ENCODE measurements around the gene EVA1A.

EVA1A gene, protein sequence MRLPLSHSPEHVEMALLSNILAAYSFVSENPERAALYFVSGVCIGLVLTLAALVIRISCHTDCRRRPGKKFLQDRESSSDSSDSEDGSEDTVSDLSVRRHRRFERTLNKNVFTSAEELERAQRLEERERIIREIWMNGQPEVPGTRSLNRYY

DNA sequence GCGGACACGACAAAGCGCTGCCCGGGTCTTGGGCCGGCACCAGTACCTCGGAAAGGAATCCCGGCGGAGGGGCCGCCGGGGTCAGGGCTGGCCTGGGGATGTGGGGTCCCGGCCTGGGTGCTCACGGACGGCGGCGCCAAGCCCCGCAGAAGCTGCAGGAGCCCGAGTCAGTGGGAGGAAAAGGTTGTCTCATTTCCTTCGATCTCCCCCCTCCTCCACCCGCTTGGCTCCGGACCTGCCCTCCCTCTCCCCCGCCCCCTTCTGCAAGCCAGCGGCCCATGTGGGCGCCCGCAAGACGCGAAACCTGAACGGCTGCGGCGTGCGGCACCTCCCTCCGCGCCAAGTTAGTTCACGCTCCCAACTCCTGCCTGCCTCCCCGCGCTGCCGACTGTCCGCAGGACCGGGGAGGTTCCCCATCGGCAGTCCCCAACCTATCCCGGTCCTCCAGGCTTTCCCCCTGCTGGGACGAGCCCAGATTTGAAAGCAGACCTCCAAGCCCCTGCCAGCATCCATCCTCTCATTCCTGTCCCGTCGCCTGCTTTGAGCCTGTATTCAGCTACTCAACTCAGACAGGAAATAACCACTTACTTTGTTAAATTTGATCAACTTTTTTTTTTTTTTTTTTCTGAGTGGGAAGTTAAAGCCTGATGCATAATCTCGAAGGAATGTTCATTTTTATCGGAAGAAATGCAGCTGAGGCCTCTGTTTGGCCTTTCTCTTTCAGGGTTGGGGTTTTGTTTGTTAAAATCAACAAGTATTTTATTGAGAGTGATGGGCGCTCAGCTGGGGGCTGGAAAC lies at the start of gene EVA1A:
EVA1A (minus strand) TSS at position 172 of the 798 bp plus-strand sequence. CDS start 42,799 bp downstream, outside the sequence.
- DNase-seq (ENCODE audit: low read depth, low spot score) = no peak
- no peaks in the 10 kb centered on the region for H3K9me3 ChIP-seq (ENCODE audit: low read depth, low read length)
- H3K9ac ChIP-seq (ENCODE audit: insufficient read length) = no peak within 1 kb of the TSS
- H3K36me3 ChIP-seq (ENCODE audit: insufficient read depth, low read length) = no peaks in the 10 kb centered on the region
- H3K4me3 ChIP-seq = peak within 1 kb of the TSS; percentile 74
- peak; percentile 11 for TF ChIP-seq EZH2 (IDR thresholded peaks at IDR 0.05)
- TF ChIP-seq FOXP2 (optimal IDR thresholded peaks at IDR 0.05; ENCODE audit: control extremely low read depth, extremely low read length, insufficient read depth) = no peak
- no peak for TF ChIP-seq POLR2AphosphoS5 (IDR thresholded peaks at IDR 0.05; ENCODE audit: borderline replicate concordance, low read depth, low read length)
- H3K27ac ChIP-seq = no peak within 1 kb of the TSS

- no peak for DNase-seq (ENCODE audit: low read depth, low spot score)
- TF ChIP-seq FOXP2 (optimal IDR thresholded peaks at IDR 0.05; ENCODE audit: control extremely low read depth, extremely low read length, insufficient read depth) = no peak
- no peak for TF ChIP-seq EZH2 (IDR thresholded peaks at IDR 0.05)
- TF ChIP-seq POLR2AphosphoS5 (IDR thresholded peaks at IDR 0.05; ENCODE audit: borderline replicate concordance, low read depth, low read length) = no peak
Measured at GRCh38 chr2:75609937-75610508, 49.3 kb upstream of the EVA1A start.

DNA sequence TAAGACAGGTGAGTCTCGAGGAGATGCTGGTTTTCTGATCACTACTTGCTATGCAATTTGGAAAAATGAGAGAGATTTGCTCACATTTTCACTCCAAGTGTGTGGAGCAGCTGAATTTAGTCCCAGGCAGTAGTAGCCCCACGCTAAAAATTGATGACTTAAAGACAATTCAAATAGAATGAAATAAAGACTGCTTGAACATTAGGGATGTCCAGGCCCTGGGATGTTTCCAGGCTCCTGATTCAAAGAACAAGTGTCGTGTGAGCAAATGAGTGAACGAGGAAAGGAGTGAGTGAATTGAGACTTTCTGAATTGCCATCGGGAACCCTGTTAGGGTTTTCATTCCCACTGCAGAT lies 48.6 kb upstream of the EVA1A start:
- Histone ChIP-seq H3K9me3 (ENCODE audit: low read depth, low read length) (no peaks in the 10 kb centered on the region), H3K36me3 (ENCODE audit: insufficient read depth, low read length) (no peaks in the 10 kb centered on the region), H3K4me3 (no peak overlapping the region), H3K27ac (no peak overlapping the region), H3K9ac (ENCODE audit: insufficient read length) (no peak overlapping the region)
- DNase-seq (ENCODE audit: low read depth, low spot score) = no peak
- no peak for TF ChIP-seq POLR2AphosphoS5 (IDR thresholded peaks at IDR 0.05; ENCODE audit: borderline replicate concordance, low read depth, low read length)
- no peak for TF ChIP-seq EZH2 (IDR thresholded peaks at IDR 0.05)
- no peak for TF ChIP-seq FOXP2 (optimal IDR thresholded peaks at IDR 0.05; ENCODE audit: control extremely low read depth, extremely low read length, insufficient read depth)

More at GRCh38 chr2:75609937-75610508, 49.3 kb upstream of the EVA1A start:
- Histone ChIP-seq H3K9me3 (ENCODE audit: low read depth, low read length) (no peaks in the 10 kb centered on the region), H3K4me3 (no peak overlapping the region), H3K27ac (no peak overlapping the region), H3K36me3 (ENCODE audit: insufficient read depth, low read length) (no peaks in the 10 kb centered on the region), H3K9ac (ENCODE audit: insufficient read length) (no peak overlapping the region)

DNA sequence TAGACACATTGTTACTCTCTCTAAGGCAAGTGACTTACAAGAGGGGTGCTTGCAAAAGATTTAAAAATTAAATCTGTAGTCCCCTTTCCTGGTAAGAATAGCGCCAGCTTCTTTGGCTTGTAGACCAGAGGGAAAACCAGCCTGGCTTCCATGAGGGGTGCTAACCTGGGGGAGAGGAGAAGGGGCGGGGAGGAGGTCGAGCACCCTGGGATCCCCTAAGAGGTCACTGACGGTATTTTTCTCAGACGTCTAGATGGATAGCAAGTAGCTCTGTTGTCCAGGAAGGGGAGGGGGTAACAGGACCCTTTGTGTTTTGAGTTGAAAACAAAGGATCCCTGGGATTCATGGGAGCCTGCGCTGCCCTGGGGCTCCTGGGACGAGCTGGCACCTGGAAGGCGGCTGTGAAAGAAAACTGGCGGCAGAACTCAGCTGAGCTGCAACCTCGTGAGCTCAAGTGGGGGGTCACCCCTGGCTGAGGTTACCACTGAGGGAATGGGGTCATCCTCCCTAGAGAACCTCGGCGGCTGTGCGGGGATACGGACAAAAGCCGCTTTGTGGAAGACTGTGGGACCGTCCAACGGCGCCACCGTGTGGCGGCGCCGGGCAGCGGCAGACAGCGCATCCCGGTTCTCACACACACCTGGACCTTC lies 48.1 kb upstream of the EVA1A start:
- TF ChIP-seq EZH2 (IDR thresholded peaks at IDR 0.05) = no peak
- no peak for TF ChIP-seq POLR2AphosphoS5 (IDR thresholded peaks at IDR 0.05; ENCODE audit: borderline replicate concordance, low read depth, low read length)
- TF ChIP-seq FOXP2 (optimal IDR thresholded peaks at IDR 0.05; ENCODE audit: control extremely low read depth, extremely low read length, insufficient read depth) = no peak
- no peak for DNase-seq (ENCODE audit: low read depth, low spot score)
- H3K9ac ChIP-seq (ENCODE audit: insufficient read length) = no peak overlapping the region

GRCh38 chr2:75607988-75608683 lies 47.4 kb upstream of the EVA1A start:
- Histone ChIP-seq H3K27ac (no peak overlapping the region), H3K9me3 (ENCODE audit: low read depth, low read length) (no peaks in the 10 kb centered on the region), H3K9ac (ENCODE audit: insufficient read length) (no peak overlapping the region), H3K36me3 (ENCODE audit: insufficient read depth, low read length) (no peaks in the 10 kb centered on the region), H3K4me3 (no peak overlapping the region; the same call in 1 of the 2 replicates)
- no peak for DNase-seq (ENCODE audit: low read depth, low spot score)
- TF ChIP-seq EZH2 (IDR thresholded peaks at IDR 0.05) = no peak
- no peak for TF ChIP-seq POLR2AphosphoS5 (IDR thresholded peaks at IDR 0.05; ENCODE audit: borderline replicate concordance, low read depth, low read length)
- no peak for TF ChIP-seq FOXP2 (optimal IDR thresholded peaks at IDR 0.05; ENCODE audit: control extremely low read depth, extremely low read length, insufficient read depth)

More for the DNA sequence above, 48.1 kb upstream of the EVA1A start:
- Histone ChIP-seq H3K9me3 (ENCODE audit: low read depth, low read length) (no peaks in the 10 kb centered on the region), H3K36me3 (ENCODE audit: insufficient read depth, low read length) (no peaks in the 10 kb centered on the region), H3K4me3 (peak overlapping the region; percentile 73), H3K27ac (no peak overlapping the region)

- Histone ChIP-seq H3K36me3 (ENCODE audit: insufficient read depth, low read length) (no peaks in the 10 kb centered on the region), H3K9me3 (ENCODE audit: low read depth, low read length) (no peaks in the 10 kb centered on the region), H3K4me3 (no peak overlapping the region), H3K9ac (ENCODE audit: insufficient read length) (no peak overlapping the region), H3K27ac (no peak overlapping the region)
- TF ChIP-seq FOXP2 (optimal IDR thresholded peaks at IDR 0.05; ENCODE audit: control extremely low read depth, extremely low read length, insufficient read depth) (no peak), EZH2 (IDR thresholded peaks at IDR 0.05) (no peak), POLR2AphosphoS5 (IDR thresholded peaks at IDR 0.05; ENCODE audit: borderline replicate concordance, low read depth, low read length) (no peak)
- no peak for DNase-seq (ENCODE audit: low read depth, low spot score)
Measured at GRCh38 chr2:75607400-75607798, 46.7 kb upstream of the EVA1A start.

DNA sequence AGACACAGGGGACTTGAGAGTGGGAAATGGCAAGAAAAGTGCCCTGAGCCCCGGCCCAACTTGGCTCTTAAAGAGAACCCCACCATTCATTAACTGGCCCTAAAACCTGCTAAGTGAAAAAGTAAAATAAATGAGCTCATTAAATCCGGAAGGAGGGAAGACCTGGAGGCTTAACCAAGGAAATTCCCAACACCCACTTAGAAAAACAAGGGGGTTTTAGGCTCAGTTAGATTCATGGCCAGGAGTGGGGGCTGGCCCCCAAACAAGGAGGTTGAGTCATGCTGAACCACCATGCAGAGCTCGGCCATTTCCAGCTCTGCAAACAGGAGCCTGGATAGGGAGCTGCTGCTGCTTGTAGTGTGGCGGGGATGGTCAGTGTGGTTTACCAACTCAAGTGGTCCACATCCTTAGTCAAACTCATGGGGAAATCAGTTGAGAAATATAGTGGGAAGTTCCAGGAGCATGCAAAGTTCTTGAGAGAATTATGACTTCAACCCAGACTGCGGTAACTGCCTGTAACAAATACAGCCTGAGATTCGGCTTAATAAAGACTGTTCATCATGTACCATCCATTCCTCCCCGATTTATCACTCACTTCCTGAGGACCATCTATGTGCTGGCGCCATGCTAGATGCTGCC lies 46.1 kb upstream of the EVA1A start:
- DNase-seq (ENCODE audit: low read depth, low spot score) = no peak
- TF ChIP-seq FOXP2 (optimal IDR thresholded peaks at IDR 0.05; ENCODE audit: control extremely low read depth, extremely low read length, insufficient read depth) (no peak), EZH2 (IDR thresholded peaks at IDR 0.05) (no peak), POLR2AphosphoS5 (IDR thresholded peaks at IDR 0.05; ENCODE audit: borderline replicate concordance, low read depth, low read length) (no peak)
- Histone ChIP-seq H3K4me3 (no peak overlapping the region), H3K9me3 (ENCODE audit: low read depth, low read length) (no peaks in the 10 kb centered on the region), H3K27ac (no peak overlapping the region), H3K9ac (ENCODE audit: insufficient read length) (no peak overlapping the region), H3K36me3 (ENCODE audit: insufficient read depth, low read length) (no peaks in the 10 kb centered on the region)

Measured in SK-N-MC (cell line).